AG04449 (cell line): ENCODE results near the gene IGFBP6.

Source experiments
- CTCF ChIA-PET: fragments of 350-600 bp; formaldehyde crosslinking; extraction: SDS; loops from one replicate; lab custom pipeline; 2021; ENCODE audit warnings: antibody characterized with exemption; lab: Yijun Ruan, JAX
- POLR2A ChIA-PET: fragments of 400-600, 350-600 bp; formaldehyde crosslinking; extraction: SDS; loops from one replicate; lab custom pipeline; 2020; ENCODE audit warnings: antibody characterized with exemption, inconsistent platforms; lab: Yijun Ruan, JAX
- DNase-seq: peaks from one replicate; pipeline ENCODE4 v3.0.0-alpha.2; 2010; ENCODE audit warnings: low read depth, low spot score
- H3K4me3 ChIP-seq: 2 replicates; pipeline ENCODE4 v1.5.1; 2011; ENCODE audit warnings: low read depth, mild to moderate bottlenecking, control low read depth, low read length
- CTCF ChIP-seq: IDR thresholded peaks from one replicate; pipeline ENCODE4 v1.5.1; 2011; ENCODE audit warnings: mild to moderate bottlenecking, moderate library complexity, low read length, control low read depth, inconsistent platforms; ENCODE audit not compliant: insufficient read depth; ENCODE audit errors: missing control alignments

The IGFBP6 gene

GRCh38 chr12:53068811-53069585 is 28.5 kb upstream of the IGFBP6 start:
- H3K4me3 ChIP-seq = no peak overlapping the region
- ChIA-PET CTCF (interaction anchor here (0.6 to 28.9 kb wide), 9 partner anchors 9 to 149 kb away, joined by 3 to 655 read pairs (median 94); partner anchors contain the start of genes IGFBP6, SOAT2 and SPRYD3), POLR2A (interaction anchor here (0.7 to 8.2 kb wide), 3 partner anchors 10 to 30 kb away, joined by 3 to 74 read pairs (median 67); partner anchors contain the start of genes IGFBP6 and SPRYD3)
- TF ChIP-seq CTCF = no peak
- no peak for DNase-seq

GRCh38 chr12:53069621-53070410 is 27.7 kb upstream of the IGFBP6 start:
- no peak for DNase-seq
- no peak overlapping the region for H3K4me3 ChIP-seq
- ChIA-PET CTCF (interaction anchor here (0.6 to 28.9 kb wide), 6 partner anchors 8 to 119 kb away, joined by 3 to 655 read pairs (median 4); partner anchors contain the start of genes IGFBP6, SOAT2 and SPRYD3), POLR2A (interaction anchor here (1.1 to 8.2 kb wide), 3 partner anchors 9 to 111 kb away, joined by 3 to 74 read pairs (median 67); partner anchors contain the start of genes CSAD, IGFBP6, SPRYD3 and ZNF740)
- TF ChIP-seq CTCF = no peak

- H3K4me3 ChIP-seq = no peak overlapping the region
- TF ChIP-seq CTCF = no peak
- ChIA-PET POLR2A (interaction anchor here (1.1 to 8.2 kb wide), 4 partner anchors 8 to 109 kb away, joined by 3 to 67 read pairs (median 4); partner anchors contain the start of genes CSAD, SPRYD3 and ZNF740), CTCF (interaction anchor here (0.8 to 28.9 kb wide), 11 partner anchors 8 to 217 kb away, joined by 3 to 655 read pairs (median 3); partner anchors contain the start of genes IGFBP6, SOAT2 and SPRYD3)
- DNase-seq = no peak
Observed at GRCh38 chr12:53070877-53071492, 26.5 kb upstream of the IGFBP6 start.

- TF ChIP-seq CTCF = no peak
- ChIA-PET POLR2A (interaction anchor here (1.2 to 8.2 kb wide), 3 partner anchors 7 to 18 kb away, joined by 3 to 67 read pairs (median 4); partner anchors contain the start of gene SPRYD3), CTCF (interaction anchor here (0.8 to 28.9 kb wide), 9 partner anchors 21 to 216 kb away, joined by 3 to 655 read pairs (median 3); partner anchors contain the start of genes IGFBP6 and SOAT2)
- H3K4me3 ChIP-seq = no peak overlapping the region
- no peak for DNase-seq
Observed at GRCh38 chr12:53071591-53072551, 25.6 kb upstream of the IGFBP6 start.

DNA sequence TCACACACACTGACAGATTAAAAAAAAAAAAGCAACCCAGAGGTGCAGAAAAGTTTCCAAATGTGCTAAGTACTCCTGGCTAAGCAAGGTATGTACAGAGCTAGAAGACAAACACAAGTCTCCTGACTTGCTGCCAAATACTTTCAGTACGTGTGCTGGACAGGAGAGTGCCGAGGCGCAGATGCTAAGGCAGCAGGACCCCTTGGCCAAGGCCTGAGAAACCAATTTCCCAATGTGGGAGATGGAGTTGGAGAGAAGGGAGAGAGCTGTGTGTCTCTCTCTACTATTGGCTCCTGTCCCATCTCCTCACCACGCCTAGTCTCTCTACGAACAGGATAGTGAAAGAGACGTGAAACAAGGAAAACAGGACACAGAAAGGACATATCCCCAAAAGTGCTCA is 23.6 kb upstream of the IGFBP6 start:
- POLR2A ChIA-PET = no interaction called here
- TF ChIP-seq CTCF = no peak
- H3K4me3 ChIP-seq = no peak overlapping the region
- CTCF ChIA-PET = interaction anchor here (1.1 to 28.9 kb wide), 6 partner anchors 7 to 124 kb away, joined by 3 to 655 read pairs (median 6); partner anchors contain the start of genes IGFBP6 and SOAT2
- no peak for DNase-seq
